GM18499 (cell line): ENCODE results near the gene MED7.

ENCODE experiments used
- ATAC-seq: cut with Tn5 transposase; IDR thresholded peaks from one replicate; pipeline ENCODE4 v1.9.1; 2021; ENCODE audit warnings: moderate number of reproducible peaks; ENCODE audit not compliant: insufficient read depth, unreplicated experiment

MED7 gene

DNA sequence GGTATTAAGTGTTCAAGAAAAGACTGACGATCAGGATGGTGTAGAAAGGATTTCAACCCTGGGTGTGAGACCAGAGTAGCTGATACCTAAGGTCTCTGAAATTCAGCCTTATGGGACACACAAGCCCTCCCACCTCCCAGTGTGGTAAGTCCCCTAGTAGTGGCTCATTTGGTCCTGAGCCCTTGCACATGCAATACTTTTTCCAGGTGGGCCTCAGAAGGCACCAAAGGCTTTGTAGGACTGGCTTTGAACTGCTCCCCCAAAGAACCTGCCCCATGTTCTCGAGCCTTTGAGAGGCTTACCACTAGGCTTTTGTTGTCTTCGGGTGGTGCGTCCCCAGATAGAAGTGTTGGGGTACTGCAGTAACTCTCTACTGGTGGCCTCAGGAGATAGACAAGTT, 22.6 kb upstream of the MED7 start:
- ATAC-seq = no peak

DNA sequence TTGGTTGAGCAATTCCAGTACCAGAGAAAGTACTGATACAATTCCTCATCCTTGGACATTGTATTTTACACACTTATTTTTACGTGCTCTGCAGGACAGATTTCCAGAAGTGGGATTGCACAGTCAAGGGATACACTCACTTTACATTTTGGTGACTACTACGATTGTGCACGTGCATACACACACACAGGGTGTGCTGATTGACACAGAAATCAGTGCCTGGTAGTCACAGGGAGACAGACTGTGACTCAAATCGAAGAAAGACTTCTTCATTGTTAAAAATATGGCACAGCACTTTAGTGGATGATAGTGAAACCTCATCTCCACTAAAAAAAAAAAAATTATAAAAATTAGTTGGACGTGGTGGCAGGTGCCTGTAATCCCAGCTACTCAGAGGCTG, 21.9 kb upstream of the MED7 start:
- no peak for ATAC-seq

- no peak for ATAC-seq
Measured at GRCh38 chr5:157162919-157163510, 20.4 kb upstream of the MED7 start.

GRCh38 chr5:157161996-157162395, 19.3 kb upstream of the MED7 start:
- ATAC-seq = no peak

DNA sequence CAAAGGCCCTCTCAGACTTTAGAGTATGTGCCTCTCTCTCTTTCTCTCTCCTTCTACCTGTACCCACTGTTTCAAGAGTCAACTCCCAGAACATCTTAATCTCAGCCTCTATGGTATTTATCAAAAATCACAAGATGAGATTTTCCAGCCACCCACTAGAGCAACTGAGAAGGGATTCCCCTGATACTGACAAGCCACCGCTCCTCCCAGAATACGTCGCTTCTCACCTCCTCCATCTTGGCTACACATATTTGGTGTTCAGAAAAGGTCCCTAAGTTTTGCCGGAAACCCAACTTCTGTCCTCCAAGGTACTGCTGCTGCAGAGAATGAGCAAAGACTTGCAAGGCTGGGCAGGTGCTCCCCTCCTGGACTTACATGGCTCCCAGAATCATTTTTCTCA, 17.3 kb upstream of the MED7 start:
- no peak for ATAC-seq

DNA sequence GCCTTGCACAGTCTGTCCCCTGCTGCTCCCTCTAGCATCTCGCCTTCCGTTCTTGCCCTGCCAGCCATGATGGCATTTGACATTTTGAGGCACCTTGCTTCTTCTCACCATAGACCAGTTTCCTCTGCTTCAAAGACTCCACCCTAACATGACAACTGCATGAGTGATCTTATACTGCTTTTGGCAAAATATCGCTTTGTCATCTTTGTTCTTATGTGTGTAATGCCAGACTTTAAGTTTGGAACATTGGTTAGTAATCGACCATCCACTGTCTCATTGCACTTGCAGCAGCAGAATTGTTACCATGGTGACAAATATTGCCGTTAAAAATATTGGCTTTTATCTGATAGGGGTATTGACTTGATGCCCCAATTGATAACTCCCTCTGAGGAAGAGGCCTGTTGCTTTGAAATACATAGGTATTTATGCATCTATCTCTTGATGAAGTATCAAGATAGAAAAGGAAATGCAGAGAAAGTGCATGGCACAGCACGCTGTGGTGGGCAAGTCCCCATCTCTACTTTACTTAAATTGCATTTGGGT, 16.6 kb upstream of the MED7 start:
- no peak for ATAC-seq

GRCh38 chr5:157157293-157157891, 14.7 kb upstream of the MED7 start:
- ATAC-seq = no peak

GRCh38 chr5:157155297-157155696, 12.6 kb upstream of the MED7 start:
- no peak for ATAC-seq

DNA sequence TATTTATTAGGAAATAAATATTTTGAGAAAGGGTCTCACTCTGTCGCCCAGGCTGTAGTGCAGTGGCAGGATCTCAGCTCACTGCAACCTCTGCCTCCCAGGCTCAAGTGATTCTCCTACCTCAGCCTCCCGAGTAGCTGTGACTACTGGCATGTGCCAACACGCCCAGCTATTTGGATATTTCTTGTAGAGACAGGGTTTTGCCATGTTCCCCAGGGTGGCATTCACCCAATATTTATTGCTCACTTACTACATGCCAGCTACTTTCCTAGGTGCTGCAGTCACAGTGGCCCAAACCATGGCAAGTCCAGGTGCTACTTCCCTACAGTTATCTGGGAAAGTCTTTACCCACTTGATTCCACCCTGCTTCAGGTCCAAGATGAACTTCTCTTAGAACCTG, 8.3 kb upstream of the MED7 start:
- no peak for ATAC-seq

GRCh38 chr5:157148734-157149615, 6.3 kb upstream of the MED7 start:
- peak; percentile 62 for ATAC-seq

GRCh38 chr5:157143127-157143971, 684 bp upstream of the MED7 start:
- ATAC-seq = peak; percentile 27

GRCh38 chr5:157137691-157138090, 5.0 kb downstream of the MED7 start:
- ATAC-seq = no peak

- no peak for ATAC-seq
Measured at GRCh38 chr5:157132281-157132612, 10.4 kb downstream of the MED7 start.

- peak; percentile 70 for ATAC-seq
Measured at GRCh38 chr5:157130925-157131324, 11.7 kb downstream of the MED7 start.

GRCh38 chr5:157121709-157122108, 21.0 kb downstream of the MED7 start:
- no peak for ATAC-seq

DNA sequence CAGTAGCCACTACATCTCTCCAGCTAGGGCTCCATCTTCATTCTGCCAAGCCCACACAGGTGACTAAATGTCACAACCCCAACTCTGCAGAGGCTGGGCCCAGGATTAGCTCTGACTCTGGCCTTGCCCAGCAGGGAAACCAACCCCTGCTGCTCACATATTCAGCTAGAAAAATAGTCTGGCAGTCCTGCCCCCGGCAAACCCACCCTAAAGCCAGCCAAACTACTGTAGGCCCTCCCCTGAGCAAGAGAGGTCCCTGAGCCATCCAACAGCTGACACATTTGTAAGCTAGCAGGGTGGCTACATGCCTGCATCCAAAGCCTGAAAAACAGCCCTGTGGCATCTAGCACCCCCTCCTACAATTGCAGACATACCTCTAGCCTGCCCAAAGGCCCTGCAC, 22.6 kb downstream of the MED7 start:
- no peak for ATAC-seq

- peak; percentile 65 for ATAC-seq
Measured at GRCh38 chr5:157116483-157116954, 26.1 kb downstream of the MED7 start.

GRCh38 chr5:157115502-157115901, 27.2 kb downstream of the MED7 start:
- ATAC-seq = no peak

GRCh38 chr5:157115012-157115411, 27.7 kb downstream of the MED7 start:
- ATAC-seq = no peak

- no peak for ATAC-seq
Measured at GRCh38 chr5:157113002-157113401, 29.7 kb downstream of the MED7 start.
